Measurements from ENCODE around the gene ADAMTSL3.

DNA sequence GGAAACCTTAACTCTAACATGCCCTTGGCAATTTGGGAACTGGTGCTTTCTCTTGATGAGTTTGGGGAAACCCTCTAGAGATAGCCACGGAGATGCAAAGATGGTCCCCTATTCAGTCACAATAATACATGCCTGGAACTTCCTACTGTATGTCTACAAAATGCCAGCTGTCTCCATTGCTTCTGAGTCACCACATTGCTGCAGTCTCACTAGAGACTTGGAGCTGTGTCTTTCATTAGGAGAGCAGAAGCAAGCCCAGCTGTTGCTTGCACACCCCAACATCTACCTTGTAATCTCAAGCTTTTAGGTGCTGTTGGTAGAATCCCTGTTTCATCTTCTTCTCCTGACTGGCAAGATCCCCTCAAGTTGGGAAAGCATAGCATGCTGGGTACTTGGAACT lies 261.0 kb downstream of the ADAMTSL3 start:
- TF ChIP-seq POLR2A (IDR thresholded peaks at IDR 0.05) (no peak), CTCF (IDR thresholded peaks at IDR 0.05) (no peak)

All from heart left ventricle (tissue), 13 donors.